Heart left ventricle (tissue), 16 donors: ENCODE results near the gene DMBT1. TPM values are rescaled to one million over a fixed set of nuclear protein-coding genes. Genes with fewer than 3 reads are reported as not detected.

Experiments used
- ATAC-seq, 4 donors: fragments of 200-7000 bp; cut with Tn5 transposase; one replicate each; pipeline ENCODE4 v1.9.1; 2020 to 2022; ENCODE audit warnings: moderate library complexity in 4 of 4, mild to moderate bottlenecking in 3 of 4, moderate number of reproducible peaks in 1 of 4
- DNase-seq, 5 donors: peaks; one replicate each; pipeline ENCODE4 v3.0.0-alpha.2; 2020
- H3K27ac ChIP-seq, 12 donors: fragments of 200-600 bp; sonication (generic) in 4 of 12; one replicate each; pipeline versions ENCODE4 v1.5.0 to v1.8.0; 2016 to 2022; ENCODE audit warnings: mild to moderate bottlenecking in 2 of 12
- H3K27me3 ChIP-seq, 9 donors: fragments of 200-600 bp; sonication (generic) in 2 of 9; one replicate each; pipeline versions ENCODE4 v1.5.1 to v1.8.0; 2016 to 2022; ENCODE audit warnings: mild to moderate bottlenecking in 3 of 9
- H3K36me3 ChIP-seq, 9 donors: fragments of 200-600 bp; sonication (generic) in 2 of 9; one replicate each; pipeline versions ENCODE4 v1.5.0 to v1.8.0; 2018 to 2022; ENCODE audit warnings: mild to moderate bottlenecking in 2 of 9
- H3K4me1 ChIP-seq, 12 donors: fragments of 200-600 bp; sonication (generic) in 4 of 12; one replicate each; pipeline versions ENCODE4 v1.5.0 to v1.8.0; 2016 to 2022; ENCODE audit warnings: mild to moderate bottlenecking in 3 of 12
- H3K4me3 ChIP-seq, 12 donors: fragments of 200-600 bp; sonication (generic) in 4 of 12; one replicate each; pipeline versions ENCODE4 v1.5.0 to v1.8.0; 2017 to 2022; ENCODE audit warnings: mild to moderate bottlenecking in 9 of 12, moderate library complexity in 4 of 12
- H3K9me3 ChIP-seq, 12 donors: fragments of 200-600 bp; sonication (generic) in 4 of 12; one replicate each; pipeline versions ENCODE4 v1.5.0 to v1.8.0; 2016 to 2022; ENCODE audit warnings: mild to moderate bottlenecking in 1 of 12
- POLR2A ChIP-seq, 2 donors: fragments of 450-650 bp; IDR thresholded peaks; one replicate each; pipeline ENCODE4 v1.6.1; 2017; ENCODE audit warnings: antibody characterized with exemption in 2 of 2, mild to moderate bottlenecking in 2 of 2, moderate library complexity in 2 of 2
- WGBS, 4 donors: extraction: QIAGEN DNeasy Blood & Tissue Kit in 2 of 4; methylation state at CpG; one replicate each; pipeline versions ENCODE4 v1.1.5 to v1.1.7; 2013 to 2018; 5-methylcytosine and 5-hydroxymethylcytosine counted together
- intact Hi-C, 10 donors: fragments of 100-400 bp; cut with DNase I; formaldehyde crosslinking; loops; one replicate each; pipeline versions ENCODE4 v1.11.1 to v1.14.2; 2022
- polyA plus RNA-seq, 2 donors: library from polyadenylated mRNA; stranded (reverse); fragments of 200-250 nt; gene quantifications; one replicate each; pipeline ENCODE4 v1.2.3, GENCODE V29; 2013
- total RNA-seq, 9 donors: library from RNA; depleted of rRNA in 2 of 9; stranded (reverse); fragments of >200 nt in 2 of 9; fragmentation: NEBNext Ultra II Directional in 3 of 9; extraction: Animal tissue kit (Norgen Biotek cat#: 25700) in 3 of 9; gene quantifications; one replicate each; pipeline versions ENCODE4 v1.1.0 to v1.2.4, GENCODE V29; 2016 to 2023
- TF ChIP-seq, protein P1 (sequence below), 12 donors: fragments of 200-600 bp; sonication (generic) in 4 of 12; IDR thresholded peaks; one replicate each; pipeline versions ENCODE4 v1.5.0 to v1.8.0; 2018 to 2022; ENCODE audit warnings: antibody characterized with exemption in 12 of 12, mild to moderate bottlenecking in 5 of 12
- donor health status: ischemic (EF 13 %, LVEDD 7.1; RV severe dilation, severe dysfunction).
- donor health status: healthy with polysubstance abuse.
- donor health status: DM: no; HTN: yes; CAD: no.
- donor health status: DM: no; HTN: no; CAD: no.
- donor health status: ischemic (EF 25% LVEDD 6.9; RV normal size, moderate dysfunction).
- donor health status: ischemic (EF 25% LVEDD 5.7; RV mildly dilated, moderate dysfunction).
- donor health status: healthy.
- donor health status: DM: yes; HTN: yes; CAD: no.
- donor health status: ischemic (EF 35%, LVEDD 5.7; RV mildly dilated, moderate dysfunction).
- donor health status: nonischemic (EF 11% LVEDD 7.7; RV severe dilation, severe dysfunction).
- donor health status: DM: yes; HTN: yes; CAD: no.
- donor health status: PGD.
- donor health status: ischemic (EF 29% LVEDD 5.4; RV normal size, mild dysfunction).
- donor health status: nonischemic (EF 23%, LVEDD 6.1; RV moderate dilation, normal function).

Gene DMBT1
- total and polyA plus RNA-seq, 11 donors = 0.04 to 0.49 (median 0.10) TPM; not detected in 5

- TF ChIP-seq, protein P1, sequence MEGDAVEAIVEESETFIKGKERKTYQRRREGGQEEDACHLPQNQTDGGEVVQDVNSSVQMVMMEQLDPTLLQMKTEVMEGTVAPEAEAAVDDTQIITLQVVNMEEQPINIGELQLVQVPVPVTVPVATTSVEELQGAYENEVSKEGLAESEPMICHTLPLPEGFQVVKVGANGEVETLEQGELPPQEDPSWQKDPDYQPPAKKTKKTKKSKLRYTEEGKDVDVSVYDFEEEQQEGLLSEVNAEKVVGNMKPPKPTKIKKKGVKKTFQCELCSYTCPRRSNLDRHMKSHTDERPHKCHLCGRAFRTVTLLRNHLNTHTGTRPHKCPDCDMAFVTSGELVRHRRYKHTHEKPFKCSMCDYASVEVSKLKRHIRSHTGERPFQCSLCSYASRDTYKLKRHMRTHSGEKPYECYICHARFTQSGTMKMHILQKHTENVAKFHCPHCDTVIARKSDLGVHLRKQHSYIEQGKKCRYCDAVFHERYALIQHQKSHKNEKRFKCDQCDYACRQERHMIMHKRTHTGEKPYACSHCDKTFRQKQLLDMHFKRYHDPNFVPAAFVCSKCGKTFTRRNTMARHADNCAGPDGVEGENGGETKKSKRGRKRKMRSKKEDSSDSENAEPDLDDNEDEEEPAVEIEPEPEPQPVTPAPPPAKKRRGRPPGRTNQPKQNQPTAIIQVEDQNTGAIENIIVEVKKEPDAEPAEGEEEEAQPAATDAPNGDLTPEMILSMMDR (IDR thresholded peaks at IDR 0.05) = no peak
- no peak for TF ChIP-seq POLR2A (IDR thresholded peaks at IDR 0.05)
- no peaks in the 10 kb centered on the region for H3K27me3 ChIP-seq
- DNase-seq (peak in 3 of 5 donors; percentile 28 to 68 (median 50)), ATAC-seq (peak; percentile 40 to 76 (median 66))
- H3K4me3 ChIP-seq = no peak overlapping the region
- H3K4me1 ChIP-seq = peaks cover 0 to 25% (median 4%) of the 10 kb centered on the region in 12 donors
- WGBS, 4 donors = 78 to 85% (median 79%) methylated on average over 16 of the region's 16 CpGs
- no peaks in the 10 kb centered on the region for H3K9me3 ChIP-seq
- H3K36me3 ChIP-seq = peaks cover 0 to 54% (median 20%) of the 10 kb centered on the region in 9 donors
- intact Hi-C loops = no loop called here
- H3K27ac ChIP-seq = peak overlapping the region in 11 of 12 donors; percentile 28 to 66 (median 48)
These were observed 44.8 kb upstream of the DMBT1 start for GRCh38 chr10:122515588-122516231.

GRCh38 chr10:122516734-122517133 lies 43.8 kb upstream of the DMBT1 start:
- Histone ChIP-seq H3K36me3 (peaks cover 0 to 44% (median 15%) of the 10 kb centered on the region in 9 donors), H3K27me3 (no peaks in the 10 kb centered on the region), H3K4me1 (peaks cover 0 to 25% (median 4%) of the 10 kb centered on the region in 12 donors), H3K9me3 (no peaks in the 10 kb centered on the region), H3K4me3 (no peak overlapping the region), H3K27ac (no peak overlapping the region)
- DNase-seq (no peak), ATAC-seq (no peak)
- intact Hi-C loops = no loop called here
- TF ChIP-seq, protein P1 (IDR thresholded peaks at IDR 0.05) = no peak
- no peak for TF ChIP-seq POLR2A (IDR thresholded peaks at IDR 0.05)
- WGBS, 4 donors = 79 to 86% (median 85%) methylated on average over 4 of the region's 4 CpGs

DNA sequence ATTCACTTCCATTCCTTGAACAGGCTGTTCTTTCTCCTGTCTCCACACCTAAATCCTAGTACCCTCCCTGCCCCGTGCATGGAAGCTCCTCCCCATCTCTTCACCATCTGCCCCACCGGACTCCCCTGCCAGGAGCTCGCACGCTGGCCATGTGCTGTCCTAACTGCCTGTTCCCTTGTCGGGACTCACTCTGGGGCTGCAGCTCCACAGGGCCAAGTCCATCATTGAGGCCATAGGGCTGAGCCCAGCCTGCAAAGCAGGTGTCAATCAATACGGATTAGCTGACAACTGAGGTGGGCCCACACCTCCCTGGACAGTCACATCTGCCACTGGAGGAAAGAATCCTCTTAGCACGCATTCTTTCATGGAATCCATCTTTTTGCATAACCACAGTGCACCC lies 41.4 kb upstream of the DMBT1 start:
- no peak overlapping the region for H3K27ac ChIP-seq
- peaks cover 0 to 6% (median 0%) of the 10 kb centered on the region in 12 donors for H3K9me3 ChIP-seq
- H3K36me3 ChIP-seq = peaks cover 0 to 23% (median 9%) of the 10 kb centered on the region in 9 donors
- no peaks in the 10 kb centered on the region for H3K27me3 ChIP-seq
- DNase-seq (no peak), ATAC-seq (no peak)
- no peak for TF ChIP-seq POLR2A (IDR thresholded peaks at IDR 0.05)
- TF ChIP-seq, protein P1 (IDR thresholded peaks at IDR 0.05) = no peak
- intact Hi-C loops = no loop called here
- H3K4me1 ChIP-seq = peaks cover 0 to 22% (median 4%) of the 10 kb centered on the region in 12 donors
- whole genome bisulfite sequencing, 4 donors = 77 to 83% (median 80%) methylated on average over 6 to 7 of the region's 7 CpGs
- no peak overlapping the region for H3K4me3 ChIP-seq

GRCh38 chr10:122519873-122520272 lies 40.7 kb upstream of the DMBT1 start:
- ATAC-seq = no peak
- peaks cover 0 to 20% (median 3%) of the 10 kb centered on the region in 12 donors for H3K4me1 ChIP-seq
- no peak for TF ChIP-seq POLR2A (IDR thresholded peaks at IDR 0.05)
- TF ChIP-seq, protein P1 (IDR thresholded peaks at IDR 0.05) = no peak
- DNase-seq = no peak
- WGBS, 4 donors = 85 to 95% (median 91%) methylated on average over 10 to 15 of the region's 15 CpGs
- intact Hi-C loops = loop anchor here in 1 of 10 donors (5.0 kb wide), 1 partner anchor 47 kb away; no protein-coding TSS in a partner anchor
- peaks cover 0 to 6% (median 0%) of the 10 kb centered on the region in 12 donors for H3K9me3 ChIP-seq
- no peak overlapping the region for H3K27ac ChIP-seq
- no peak overlapping the region for H3K4me3 ChIP-seq
- H3K27me3 ChIP-seq = no peaks in the 10 kb centered on the region
- H3K36me3 ChIP-seq = peaks cover 0 to 15% (median 7%) of the 10 kb centered on the region in 9 donors
